NB4 (cell line): ENCODE results near the gene C1orf87.
A peak's percentile ranks its signal among the peaks of the same experiment; 100 is the strongest.
"Not testable (repeated sequence)": the region's sequence is repeated elsewhere in the genome, so short reads cannot be mapped to it uniquely, and the experiment has no call there.

Experiments used
- DNase-seq: peaks from one replicate; pipeline ENCODE4 v3.0.0; 2010; ENCODE audit warnings: low read depth
- H3K4me3 ChIP-seq: one replicate; pipeline ENCODE4 v1.5.1; 2011; ENCODE audit warnings: mild to moderate bottlenecking, low read depth, low read length, moderate library complexity
- MYC ChIP-seq: IDR thresholded peaks from 2 replicates; pipeline ENCODE4 v1.6.1; 2011; ENCODE audit warnings: low read depth, low read length
- POLR2A ChIP-seq: IDR thresholded peaks from 2 replicates; pipeline ENCODE4 v1.6.1; 2011; ENCODE audit warnings: mild to moderate bottlenecking; ENCODE audit not compliant: insufficient read length; ENCODE audit errors: extremely low read depth
- TF ChIP-seq, protein P1 (sequence below): IDR thresholded peaks from 2 replicates; pipeline ENCODE4 v1.6.1; 2011; ENCODE audit warnings: low read depth, low read length
- TF ChIP-seq, protein P2 (sequence below): IDR thresholded peaks from one replicate; pipeline ENCODE4 v1.5.1; 2012; ENCODE audit warnings: low read depth, low read length

The C1orf87 gene

DNA sequence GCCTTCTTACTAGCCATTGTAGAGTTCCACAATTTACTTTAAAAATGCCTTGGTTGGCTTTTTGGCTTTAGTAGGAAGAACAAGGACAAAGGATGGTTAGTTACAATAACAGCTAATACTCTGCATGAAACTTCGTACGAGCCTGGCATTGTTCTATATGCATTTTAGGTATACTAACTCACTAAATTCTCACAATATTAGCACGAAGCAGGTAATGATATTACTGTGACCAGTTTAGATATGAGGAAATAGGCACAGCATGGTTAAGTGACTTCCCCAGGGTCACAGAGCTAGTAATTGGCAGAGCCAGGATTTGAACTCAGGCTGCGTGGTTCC is 96.5 kb downstream of the C1orf87 start:
- no peak for TF ChIP-seq POLR2A
- TF ChIP-seq, protein P1, sequence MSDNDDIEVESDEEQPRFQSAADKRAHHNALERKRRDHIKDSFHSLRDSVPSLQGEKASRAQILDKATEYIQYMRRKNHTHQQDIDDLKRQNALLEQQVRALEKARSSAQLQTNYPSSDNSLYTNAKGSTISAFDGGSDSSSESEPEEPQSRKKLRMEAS, result no peak
- TF ChIP-seq MYC, result no peak
- TF ChIP-seq, protein P2, sequence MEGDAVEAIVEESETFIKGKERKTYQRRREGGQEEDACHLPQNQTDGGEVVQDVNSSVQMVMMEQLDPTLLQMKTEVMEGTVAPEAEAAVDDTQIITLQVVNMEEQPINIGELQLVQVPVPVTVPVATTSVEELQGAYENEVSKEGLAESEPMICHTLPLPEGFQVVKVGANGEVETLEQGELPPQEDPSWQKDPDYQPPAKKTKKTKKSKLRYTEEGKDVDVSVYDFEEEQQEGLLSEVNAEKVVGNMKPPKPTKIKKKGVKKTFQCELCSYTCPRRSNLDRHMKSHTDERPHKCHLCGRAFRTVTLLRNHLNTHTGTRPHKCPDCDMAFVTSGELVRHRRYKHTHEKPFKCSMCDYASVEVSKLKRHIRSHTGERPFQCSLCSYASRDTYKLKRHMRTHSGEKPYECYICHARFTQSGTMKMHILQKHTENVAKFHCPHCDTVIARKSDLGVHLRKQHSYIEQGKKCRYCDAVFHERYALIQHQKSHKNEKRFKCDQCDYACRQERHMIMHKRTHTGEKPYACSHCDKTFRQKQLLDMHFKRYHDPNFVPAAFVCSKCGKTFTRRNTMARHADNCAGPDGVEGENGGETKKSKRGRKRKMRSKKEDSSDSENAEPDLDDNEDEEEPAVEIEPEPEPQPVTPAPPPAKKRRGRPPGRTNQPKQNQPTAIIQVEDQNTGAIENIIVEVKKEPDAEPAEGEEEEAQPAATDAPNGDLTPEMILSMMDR, result no peak
- no peak overlapping the region for H3K4me3 ChIP-seq
- DNase-seq, result no peak

GRCh38 chr1:59976194-59977074 is 97.1 kb downstream of the C1orf87 start:
- DNase-seq, result peak; percentile 39
- TF ChIP-seq MYC, result no peak
- TF ChIP-seq, protein P2, result peak; percentile 71
- H3K4me3 ChIP-seq, result no peak overlapping the region

- TF ChIP-seq, protein P1, result no peak
- TF ChIP-seq, protein P2, result no peak
- TF ChIP-seq POLR2A, result no peak
- no peak for TF ChIP-seq MYC
- no peak for DNase-seq
- no peak overlapping the region for H3K4me3 ChIP-seq
Observed at GRCh38 chr1:59973719-59974118, 99.9 kb downstream of the C1orf87 start.

DNA sequence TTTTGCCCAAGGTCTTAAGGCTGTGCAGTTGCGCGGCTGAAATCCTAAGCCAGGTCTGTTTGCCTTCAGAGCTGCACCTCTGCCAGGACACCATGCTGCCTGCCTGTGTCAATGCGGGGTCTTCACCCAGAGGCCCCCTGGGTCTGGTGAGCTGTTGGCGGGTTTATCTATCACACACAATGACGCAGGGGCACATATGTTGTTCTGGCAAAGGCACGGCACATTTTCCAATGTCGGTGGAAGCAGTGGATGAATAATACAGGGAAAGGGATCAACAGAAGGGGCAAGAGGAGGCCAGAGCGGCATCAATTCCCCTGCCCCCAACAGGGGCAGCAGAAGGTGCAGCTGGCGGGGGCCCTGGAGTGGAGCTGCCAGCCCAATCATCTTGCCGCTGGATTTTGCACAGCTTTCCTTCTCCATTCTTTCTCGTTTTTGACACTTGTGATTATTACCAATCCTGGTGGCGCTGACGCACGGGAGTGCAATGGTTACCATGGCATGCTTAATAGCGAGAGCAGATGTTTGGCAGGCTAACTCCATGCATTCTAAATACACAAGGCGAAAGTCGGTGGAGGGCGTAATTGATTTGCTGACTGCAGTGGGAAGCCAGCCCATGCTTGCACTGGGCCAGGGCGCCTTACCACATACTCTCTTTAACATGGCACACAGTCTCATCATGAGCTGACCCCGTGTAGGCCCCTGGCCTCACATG is 101.2 kb downstream of the C1orf87 start:
- H3K4me3 ChIP-seq, result no peak overlapping the region
- no peak for DNase-seq
- TF ChIP-seq MYC (no peak), POLR2A (no peak)
- TF ChIP-seq, protein P2, result no peak
- TF ChIP-seq, protein P1, result no peak

DNA sequence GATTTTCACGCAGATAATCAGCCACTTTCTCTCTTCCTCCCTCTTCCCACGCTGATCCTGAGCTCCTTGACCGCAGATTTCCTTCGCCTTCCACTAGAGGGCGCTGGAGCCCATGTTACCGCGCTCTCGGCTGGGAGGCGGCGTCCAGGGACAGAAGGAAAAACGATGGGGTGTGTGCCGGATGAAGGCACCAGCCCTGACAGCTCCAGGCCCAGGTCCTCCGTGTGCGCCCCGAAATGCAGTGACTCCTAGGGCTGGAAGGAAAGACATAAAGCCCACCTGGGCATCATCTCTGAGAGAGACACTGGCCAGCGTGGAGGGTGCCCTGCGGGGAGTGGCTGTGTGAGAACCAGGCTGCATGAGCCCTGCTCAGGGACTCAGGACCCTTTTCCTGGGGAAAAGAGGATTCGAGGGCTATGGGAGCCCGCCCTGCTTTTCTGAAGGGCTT is 102.1 kb downstream of the C1orf87 start:
- DNase-seq, result peak; percentile 57
- H3K4me3 ChIP-seq, result no peak overlapping the region
- no peak for TF ChIP-seq POLR2A
- TF ChIP-seq, protein P1, result no peak
- no peak for TF ChIP-seq MYC
- TF ChIP-seq, protein P2, result peak; percentile 79

GRCh38 chr1:59969542-59970175 is 103.9 kb downstream of the C1orf87 start:
- H3K4me3 ChIP-seq, DNase-seq: not testable (repeated sequence)

DNA sequence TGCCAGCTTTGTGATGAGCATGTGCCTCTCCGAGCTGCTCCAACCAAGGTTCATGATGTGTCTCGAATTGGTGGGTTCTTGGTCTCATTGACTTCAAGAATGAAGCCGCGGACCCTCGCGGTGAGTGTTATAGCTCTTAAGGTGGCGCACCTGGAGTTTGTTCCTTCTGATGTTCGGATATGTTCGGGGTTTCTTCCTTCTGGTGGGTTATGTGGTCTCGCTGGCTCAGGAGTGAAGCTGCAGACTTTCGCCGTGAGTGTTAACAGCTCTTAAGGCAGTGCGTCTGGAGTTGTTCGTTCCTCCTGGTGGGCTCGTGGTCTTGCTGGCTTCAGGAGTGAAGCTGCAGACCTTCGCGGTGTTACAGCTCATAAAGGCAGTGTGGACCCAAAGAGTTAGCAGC is 104.8 kb downstream of the C1orf87 start:
- not testable (repeated sequence) for H3K4me3 ChIP-seq, DNase-seq
